Measurements from ENCODE around the gene OVOL1. TPM values are rescaled to one million over a fixed set of nuclear protein-coding genes. Genes with fewer than 3 reads are reported as not detected.
A peak's percentile ranks its signal among the peaks of the same experiment; 100 is the strongest.

Gene OVOL1
- total and polyA plus RNA-seq, 2 experiments from 2014 or later = 1.5 to 3.3 TPM

DNA sequence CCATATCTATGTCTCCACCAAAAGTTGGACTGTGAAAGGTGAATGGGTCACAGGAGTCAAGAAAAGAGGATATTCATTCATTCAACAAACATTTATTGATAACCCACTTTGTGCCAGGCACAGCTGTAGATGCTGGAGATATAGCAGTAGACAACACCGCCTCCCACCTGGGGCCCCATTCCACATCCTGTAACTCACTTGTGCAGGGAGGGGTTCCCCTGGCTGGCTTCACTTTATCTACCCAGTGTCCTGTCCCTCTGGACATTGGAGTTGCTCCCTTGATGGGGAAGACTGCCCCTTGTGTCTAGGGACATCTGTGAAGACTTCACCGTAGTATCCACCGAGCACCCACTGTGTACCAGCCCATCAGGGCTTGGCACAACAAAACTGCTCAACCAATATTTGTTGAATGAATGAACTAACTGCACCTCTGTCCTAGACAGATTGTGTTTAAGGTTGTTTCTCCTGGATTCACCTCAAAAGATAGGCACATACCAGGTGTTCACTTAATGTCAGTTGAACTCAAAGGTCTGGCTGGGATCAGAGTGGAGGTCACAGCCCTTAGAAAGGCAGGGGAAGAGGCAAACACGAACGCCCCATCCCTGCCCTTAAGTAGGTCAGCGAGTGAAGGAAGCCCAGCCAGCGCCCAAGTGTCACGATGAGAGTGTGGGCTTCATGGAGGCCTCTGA, 1.4 kb upstream of the OVOL1 start:
- Histone ChIP-seq H3K27me3 (ENCODE audit: insufficient read depth) (peaks cover 75% of the 10 kb centered on the region), H3K9me2 (ENCODE audit: insufficient read depth) (0 out of 2 replicates have a peak, but pooled peaks cover 2% of the 10 kb centered on the region), H4K20me1 (replicated peaks; ENCODE audit: insufficient read depth) (no peaks in the 10 kb centered on the region), H3K36me3 (ENCODE audit: insufficient read depth) (no peaks in the 10 kb centered on the region), H3K79me2 (replicated peaks; ENCODE audit: insufficient read depth) (no peaks in the 10 kb centered on the region; the same call in 1 of the 2 replicates), H3F3A (replicated peaks; ENCODE audit: low read depth) (0 out of 2 replicates have a peak, but pooled peaks cover 5% of the 10 kb centered on the region), H3K27ac (ENCODE audit: low read depth) (no peak overlapping the region), H2AFZ (no peak overlapping the region; the same call in 1 of the 2 replicates), H3K4me3 (peak overlapping the region; percentile 63), H3K4me2 (peak overlapping the region; percentile 79), H3K4me1 (ENCODE audit: insufficient read depth) (peaks cover 27% of the 10 kb centered on the region)
- DNase-seq (ENCODE audit: low spot score) (no peak), ATAC-seq (no peak)
- Mint-ChIP-seq H3K9me3 (no peaks in the 10 kb centered on the region; the same call in 2 of the 3 replicates), H3K27ac (no peak overlapping the region), H3K27me3 (ENCODE audit: insufficient read depth, low read depth, poor library complexity) (peaks cover 61% of the 10 kb centered on the region), H3K36me3 (ENCODE audit: low read depth) (no peaks in the 10 kb centered on the region; the same call in 2 of the 3 replicates), H3K4me3 (peak overlapping the region; percentile 61), H3K4me1 (peaks cover 38% of the 10 kb centered on the region)
- TF ChIP-seq, protein P1, sequence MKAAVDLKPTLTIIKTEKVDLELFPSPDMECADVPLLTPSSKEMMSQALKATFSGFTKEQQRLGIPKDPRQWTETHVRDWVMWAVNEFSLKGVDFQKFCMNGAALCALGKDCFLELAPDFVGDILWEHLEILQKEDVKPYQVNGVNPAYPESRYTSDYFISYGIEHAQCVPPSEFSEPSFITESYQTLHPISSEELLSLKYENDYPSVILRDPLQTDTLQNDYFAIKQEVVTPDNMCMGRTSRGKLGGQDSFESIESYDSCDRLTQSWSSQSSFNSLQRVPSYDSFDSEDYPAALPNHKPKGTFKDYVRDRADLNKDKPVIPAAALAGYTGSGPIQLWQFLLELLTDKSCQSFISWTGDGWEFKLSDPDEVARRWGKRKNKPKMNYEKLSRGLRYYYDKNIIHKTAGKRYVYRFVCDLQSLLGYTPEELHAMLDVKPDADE (IDR thresholded peaks at IDR 0.05) = no peak
- TF ChIP-seq POLR2AphosphoS5 (IDR thresholded peaks at IDR 0.05; ENCODE audit: low read depth) = no peak
- TF ChIP-seq NANOG (IDR thresholded peaks at IDR 0.05; ENCODE audit: borderline replicate concordance) = no peak
- TF ChIP-seq, protein P2, sequence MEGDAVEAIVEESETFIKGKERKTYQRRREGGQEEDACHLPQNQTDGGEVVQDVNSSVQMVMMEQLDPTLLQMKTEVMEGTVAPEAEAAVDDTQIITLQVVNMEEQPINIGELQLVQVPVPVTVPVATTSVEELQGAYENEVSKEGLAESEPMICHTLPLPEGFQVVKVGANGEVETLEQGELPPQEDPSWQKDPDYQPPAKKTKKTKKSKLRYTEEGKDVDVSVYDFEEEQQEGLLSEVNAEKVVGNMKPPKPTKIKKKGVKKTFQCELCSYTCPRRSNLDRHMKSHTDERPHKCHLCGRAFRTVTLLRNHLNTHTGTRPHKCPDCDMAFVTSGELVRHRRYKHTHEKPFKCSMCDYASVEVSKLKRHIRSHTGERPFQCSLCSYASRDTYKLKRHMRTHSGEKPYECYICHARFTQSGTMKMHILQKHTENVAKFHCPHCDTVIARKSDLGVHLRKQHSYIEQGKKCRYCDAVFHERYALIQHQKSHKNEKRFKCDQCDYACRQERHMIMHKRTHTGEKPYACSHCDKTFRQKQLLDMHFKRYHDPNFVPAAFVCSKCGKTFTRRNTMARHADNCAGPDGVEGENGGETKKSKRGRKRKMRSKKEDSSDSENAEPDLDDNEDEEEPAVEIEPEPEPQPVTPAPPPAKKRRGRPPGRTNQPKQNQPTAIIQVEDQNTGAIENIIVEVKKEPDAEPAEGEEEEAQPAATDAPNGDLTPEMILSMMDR (conservative IDR thresholded peaks at IDR 0.05; ENCODE audit: low read depth in 2 of 2) = no peak
- TF ChIP-seq ZNF114 (CRISPR knock-in tag; IDR thresholded peaks at IDR 0.05) = no peak
- peak; percentile 16 for TF ChIP-seq EZH2 (IDR thresholded peaks at IDR 0.05; ENCODE audit: low read depth, unreplicated experiment)
- TF ChIP-seq CREB1 (CRISPR knock-in tag; IDR thresholded peaks at IDR 0.05; ENCODE audit: low read depth) = no peak
- TF ChIP-seq ZNF331 (CRISPR knock-in tag; IDR thresholded peaks at IDR 0.05; ENCODE audit: low read depth) = no peak

DNA sequence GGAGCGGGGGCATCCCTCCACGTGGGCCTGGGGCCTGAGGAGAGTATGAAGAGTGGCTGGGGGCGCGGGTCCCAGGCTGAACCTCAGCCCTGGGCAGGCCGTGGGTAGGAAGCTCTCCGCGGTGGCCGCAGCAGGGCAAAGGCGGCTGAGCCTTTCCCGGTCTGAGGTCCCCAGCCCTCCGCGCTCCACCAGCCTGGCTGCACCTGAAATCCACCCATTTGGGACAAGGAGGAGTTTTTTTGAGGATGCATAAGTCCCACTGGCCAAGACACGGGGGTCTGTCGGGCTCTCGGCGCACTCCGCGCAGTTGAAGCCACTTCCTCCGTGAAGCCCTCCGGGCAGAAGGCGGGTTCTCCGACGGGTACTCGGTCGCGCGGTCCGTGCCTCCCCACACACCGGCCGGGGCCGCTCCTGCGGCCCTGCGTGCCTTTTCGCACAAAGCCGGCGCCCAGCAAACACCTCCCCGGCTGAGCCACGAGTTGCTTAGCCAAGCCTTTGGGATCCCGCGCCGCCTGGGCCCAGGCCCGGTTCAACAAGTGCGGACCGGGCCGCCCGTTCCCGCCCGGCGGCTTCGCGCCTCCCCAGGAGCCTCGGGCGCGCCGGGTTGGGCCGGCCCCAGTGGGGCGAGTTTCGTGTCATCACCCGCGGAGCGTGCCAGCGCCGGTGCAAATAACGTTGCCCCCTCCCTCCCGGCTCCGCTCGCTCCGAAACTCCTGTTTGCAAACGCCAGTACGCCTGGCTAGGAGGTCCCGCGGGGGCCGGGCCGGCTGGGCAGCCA, 666 bp upstream of the OVOL1 start:
- Histone ChIP-seq H3K9me2 (ENCODE audit: insufficient read depth) (0 out of 2 replicates have a peak, but pooled peaks cover 2% of the 10 kb centered on the region), H3K79me2 (replicated peaks; ENCODE audit: insufficient read depth) (no peaks in the 10 kb centered on the region; the same call in 1 of the 2 replicates), H3F3A (replicated peaks; ENCODE audit: low read depth) (0 out of 2 replicates have a peak, but pooled peaks cover 5% of the 10 kb centered on the region), H4K20me1 (replicated peaks; ENCODE audit: insufficient read depth) (no peaks in the 10 kb centered on the region), H3K36me3 (ENCODE audit: insufficient read depth) (no peaks in the 10 kb centered on the region), H3K4me3 (peak overlapping the region; percentile 63), H3K4me1 (ENCODE audit: insufficient read depth) (peaks cover 29% of the 10 kb centered on the region), H3K27me3 (ENCODE audit: insufficient read depth) (peaks cover 75% of the 10 kb centered on the region), H3K4me2 (peak overlapping the region; percentile 79), H3K27ac (ENCODE audit: low read depth) (no peak overlapping the region), H2AFZ (peak overlapping the region; percentile 90)
- Mint-ChIP-seq H3K36me3 (ENCODE audit: low read depth) (no peaks in the 10 kb centered on the region; the same call in 2 of the 3 replicates), H3K4me1 (peaks cover 44% of the 10 kb centered on the region), H3K4me3 (peak overlapping the region; percentile 61), H3K27ac (no peak overlapping the region), H3K27me3 (ENCODE audit: insufficient read depth, low read depth, poor library complexity) (peaks cover 67% of the 10 kb centered on the region), H3K9me3 (no peaks in the 10 kb centered on the region; the same call in 2 of the 3 replicates)
- DNase-seq (ENCODE audit: low spot score) (peak; percentile 62), ATAC-seq (peak; percentile 5)
- TF ChIP-seq ZNF331 (CRISPR knock-in tag; IDR thresholded peaks at IDR 0.05; ENCODE audit: low read depth) = no peak
- TF ChIP-seq EZH2phosphoT487 (IDR thresholded peaks at IDR 0.05; ENCODE audit: unreplicated experiment) = peak; percentile 49
- peak; percentile 71 for TF ChIP-seq EZH2 (IDR thresholded peaks at IDR 0.05; ENCODE audit: low read depth, unreplicated experiment)
- no peak for TF ChIP-seq POLR2AphosphoS5 (IDR thresholded peaks at IDR 0.05; ENCODE audit: low read depth)

All from GM23338 (cell line).